CD4-positive, CD25-positive, alpha-beta regulatory T cell (primary cell): ENCODE results near the gene WDR76. TPM values are rescaled to one million over a fixed set of nuclear protein-coding genes. Genes with fewer than 3 reads are reported as not detected.

Source experiments
- polyA plus RNA-seq, 4 donors: library from polyadenylated mRNA; unstranded; fragments of 300-500 nt; fragmentation: Illumina TruSeq; gene quantifications; one replicate each; pipeline ENCODE4 v1.2.3, GENCODE V29; 2021
- total RNA-seq: library from RNA; stranded (reverse); gene quantifications from one replicate; pipeline ENCODE4 v1.2.3, GENCODE V29; 2022

The WDR76 gene
- total and polyA plus RNA-seq, 5 donors from 2014 or later, result 12.1 to 14.1 (median 12.4) TPM

Other genes with a start within 250 kb of the WDR76 start
- gene PPIP5K1, start 236.8 kb upstream of the WDR76 start, total RNA-seq, result 34.0 TPM
- 1 to 10 TPM; 4.3 to 7.1 (median 5.7) TPM for gene PPIP5K1, start 236.8 kb upstream of the WDR76 start, polyA plus RNA-seq
- not detected for gene CKMT1B, start 233.0 kb upstream of the WDR76 start, total RNA-seq
- gene CKMT1B, start 233.0 kb upstream of the WDR76 start, polyA plus RNA-seq, result not detected
- gene STRC, start 208.2 kb upstream of the WDR76 start, total RNA-seq, result 1.5 TPM
- not detected for gene STRC, start 208.2 kb upstream of the WDR76 start, polyA plus RNA-seq
- gene CATSPER2, start 178.2 kb upstream of the WDR76 start, total RNA-seq, result 6.3 TPM
- 1 to 10 TPM in 1 of 4 donors, under 1 TPM in 3; 0.17 to 1.5 (median 0.51) TPM for gene CATSPER2, start 178.2 kb upstream of the WDR76 start, polyA plus RNA-seq
- gene CKMT1A, start 133.1 kb upstream of the WDR76 start, total RNA-seq, result not detected
- not detected for gene CKMT1A, start 133.1 kb upstream of the WDR76 start, polyA plus RNA-seq
- gene PDIA3, start 80.6 kb upstream of the WDR76 start, total RNA-seq, result 156 TPM
- 100 to 1,000 TPM; 204 to 305 (median 256) TPM for gene PDIA3, start 80.6 kb upstream of the WDR76 start, polyA plus RNA-seq
- 0.99 TPM for gene ELL3, start 50.0 kb upstream of the WDR76 start, total RNA-seq
- 1 to 10 TPM in 2 of 4 donors, under 1 TPM in 1, not detected in 1; 0.23 to 2.2 (median 1.8) TPM for gene ELL3, start 50.0 kb upstream of the WDR76 start, polyA plus RNA-seq
- gene SERF2, start 34.7 kb upstream of the WDR76 start, total RNA-seq, result 400 TPM
- 1,000 to 10,000 TPM; 1,866 to 2,414 (median 2,080) TPM for gene SERF2, start 34.7 kb upstream of the WDR76 start, polyA plus RNA-seq
- not detected for gene SERINC4, start 26.8 kb upstream of the WDR76 start, total RNA-seq
- 1 to 10 TPM; 1.2 to 2.8 (median 2.3) TPM for gene SERINC4, start 26.8 kb upstream of the WDR76 start, polyA plus RNA-seq
- gene HYPK, start 26.4 kb upstream of the WDR76 start, total RNA-seq, result 19.7 TPM
- 10 to 100 TPM in 3 of 4 donors, 1 to 10 TPM in 1; 6.4 to 15.2 (median 11.8) TPM for gene HYPK, start 26.4 kb upstream of the WDR76 start, polyA plus RNA-seq
- 17.1 TPM for gene MFAP1, start 2.3 kb upstream of the WDR76 start, total RNA-seq
- 10 to 100 TPM; 12.7 to 24.8 (median 16.5) TPM for gene MFAP1, start 2.3 kb upstream of the WDR76 start, polyA plus RNA-seq